Thoracic aorta (tissue), 2 donors: ENCODE data around the gene HSPB7. TPM values are rescaled to one million over a fixed set of nuclear protein-coding genes. Genes with fewer than 3 reads are reported as not detected.
A peak's percentile ranks its signal among the peaks of the same experiment; 100 is the strongest.
"Not testable (repeated sequence)": the region's sequence is repeated elsewhere in the genome, so short reads cannot be mapped to it uniquely, and the experiment has no call there.

ENCODE experiments used
- ATAC-seq: fragments of 150-250 bp; one replicate; pipeline ENCODE4 v1.8.0; 2017; ENCODE audit warnings: low read depth; ENCODE audit not compliant: insufficient number of reproducible peaks, low FRiP score
- DNase-seq: peaks from one replicate; pipeline ENCODE4 v3.0.0-alpha.2; 2020; ENCODE audit warnings: low spot score
- H3K27ac ChIP-seq, 2 donors: fragments of 200-600 bp; sonication (generic); 1 replicate in 1 of 2; 2 replicates in 1 of 2; pipeline ENCODE4 v1.5.1; 2016; ENCODE audit warnings: mild to moderate bottlenecking in 2 of 2, moderate library complexity in 2 of 2
- H3K27me3 ChIP-seq: fragments of 200-600 bp; sonication (generic); replicated peaks from 2 replicates; pipeline ENCODE4 v1.6.0; 2016; ENCODE audit warnings: mild to moderate bottlenecking; ENCODE audit not compliant: insufficient read depth
- H3K36me3 ChIP-seq: fragments of 200-600 bp; sonication (generic); one replicate; pipeline ENCODE4 v1.5.1; 2016
- H3K4me1 ChIP-seq, 2 donors: fragments of 200-600 bp; sonication (generic); 1 replicate in 1 of 2; 2 replicates in 1 of 2; pipeline versions ENCODE4 v1.5.1 to v1.6.0; 2016; ENCODE audit warnings: low read depth in 2 of 2, mild to moderate bottlenecking in 1 of 2; ENCODE audit not compliant: control insufficient read depth in 1 of 2
- H3K4me3 ChIP-seq: fragments of 200-600 bp; sonication (generic); 2 replicates; pipeline ENCODE4 v1.5.1; 2016; ENCODE audit warnings: mild to moderate bottlenecking
- H3K9me3 ChIP-seq: fragments of 200-600 bp; sonication (generic); 2 replicates; pipeline ENCODE4 v1.5.1; 2016
- total RNA-seq, 2 donors: library from RNA; depleted of rRNA; stranded (reverse); fragments of >200 nt; gene quantifications; one replicate each; pipeline versions ENCODE4 v1.1.0 to v1.2.3, GENCODE V29; 2016
- TF ChIP-seq, protein P1 (sequence below): fragments of 200-600 bp; sonication (generic); IDR thresholded peaks from one replicate; pipeline ENCODE4 v1.5.1; 2019; ENCODE audit warnings: antibody characterized with exemption

HSPB7 gene
- total RNA-seq, 2 donors from 2014 or later = 223 to 430 TPM

DNA sequence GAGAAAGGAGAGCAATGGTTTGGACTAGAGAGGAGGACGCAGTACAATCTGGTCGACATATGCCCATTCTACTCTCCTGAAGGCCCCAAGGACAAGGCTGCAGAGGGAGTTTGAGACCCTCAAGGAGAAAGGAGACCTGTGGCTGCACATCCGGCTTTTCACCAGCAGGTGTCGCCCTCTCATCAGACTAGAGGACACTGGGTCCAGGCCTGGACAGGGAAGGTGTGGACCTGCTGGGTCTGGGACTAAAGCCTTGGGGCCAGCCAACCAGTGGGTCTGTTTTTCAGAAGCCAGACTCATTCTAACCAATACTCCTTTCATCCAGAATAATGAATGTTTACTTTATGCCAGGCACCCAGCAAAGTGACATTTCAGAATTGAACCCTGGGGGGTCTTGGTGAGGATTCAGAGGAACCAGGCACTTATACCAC is 8.8 kb downstream of the HSPB7 start:
- Histone ChIP-seq H3K36me3 (no peaks in the 10 kb centered on the region), H3K27ac (no peak overlapping the region), H3K27me3 (no peaks in the 10 kb centered on the region), H3K4me3 (no peak overlapping the region), H3K4me1 (peaks cover 14 to 21% of the 10 kb centered on the region in 2 donors), H3K9me3 (no peaks in the 10 kb centered on the region)
- ATAC-seq (no peak), DNase-seq (peak; percentile 46)
- TF ChIP-seq, protein P1, sequence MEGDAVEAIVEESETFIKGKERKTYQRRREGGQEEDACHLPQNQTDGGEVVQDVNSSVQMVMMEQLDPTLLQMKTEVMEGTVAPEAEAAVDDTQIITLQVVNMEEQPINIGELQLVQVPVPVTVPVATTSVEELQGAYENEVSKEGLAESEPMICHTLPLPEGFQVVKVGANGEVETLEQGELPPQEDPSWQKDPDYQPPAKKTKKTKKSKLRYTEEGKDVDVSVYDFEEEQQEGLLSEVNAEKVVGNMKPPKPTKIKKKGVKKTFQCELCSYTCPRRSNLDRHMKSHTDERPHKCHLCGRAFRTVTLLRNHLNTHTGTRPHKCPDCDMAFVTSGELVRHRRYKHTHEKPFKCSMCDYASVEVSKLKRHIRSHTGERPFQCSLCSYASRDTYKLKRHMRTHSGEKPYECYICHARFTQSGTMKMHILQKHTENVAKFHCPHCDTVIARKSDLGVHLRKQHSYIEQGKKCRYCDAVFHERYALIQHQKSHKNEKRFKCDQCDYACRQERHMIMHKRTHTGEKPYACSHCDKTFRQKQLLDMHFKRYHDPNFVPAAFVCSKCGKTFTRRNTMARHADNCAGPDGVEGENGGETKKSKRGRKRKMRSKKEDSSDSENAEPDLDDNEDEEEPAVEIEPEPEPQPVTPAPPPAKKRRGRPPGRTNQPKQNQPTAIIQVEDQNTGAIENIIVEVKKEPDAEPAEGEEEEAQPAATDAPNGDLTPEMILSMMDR = peak; percentile 99

DNA sequence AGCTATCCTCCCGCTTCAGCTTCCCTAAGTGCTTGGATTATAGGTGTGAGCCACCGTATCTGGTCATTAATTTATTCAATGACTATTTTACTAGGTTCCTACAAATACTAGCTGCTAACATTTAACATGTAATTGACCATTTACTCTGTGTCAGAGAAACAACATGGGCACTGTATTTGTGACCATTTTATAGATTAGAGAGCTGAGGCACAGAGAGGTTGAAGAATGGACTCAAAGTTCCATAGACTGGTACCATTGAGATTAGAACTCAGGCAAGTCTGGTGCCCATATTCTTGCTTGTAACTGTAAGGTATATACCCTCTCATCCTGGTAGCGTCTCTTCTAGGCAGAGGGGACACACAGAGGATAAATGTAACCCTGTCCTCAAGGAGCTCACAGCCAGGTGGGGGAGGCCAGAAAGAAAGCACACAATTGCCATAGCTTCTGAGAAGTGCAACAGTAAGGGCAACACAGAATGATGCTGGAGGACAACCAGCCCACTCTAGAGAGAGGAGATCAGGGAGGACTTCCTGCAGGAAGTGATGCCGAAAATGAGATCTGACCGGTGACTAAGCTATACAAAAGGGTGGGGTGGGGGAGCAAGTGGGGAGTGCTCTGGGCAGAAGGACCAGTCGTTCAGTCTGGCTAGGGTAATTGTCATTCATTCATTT is 10.0 kb downstream of the HSPB7 start:
- DNase-seq (no peak), ATAC-seq (no peak)
- Histone ChIP-seq H3K36me3 (no peaks in the 10 kb centered on the region), H3K4me1 (peaks cover 6 to 8% of the 10 kb centered on the region in 2 donors), H3K9me3 (no peaks in the 10 kb centered on the region), H3K27me3 (no peaks in the 10 kb centered on the region), H3K27ac (no peak overlapping the region), H3K4me3 (no peak overlapping the region)
- TF ChIP-seq, protein P1 = no peak

- no peaks in the 10 kb centered on the region for H3K4me1 ChIP-seq
- H3K36me3 ChIP-seq = no peaks in the 10 kb centered on the region
- ATAC-seq (no peak), DNase-seq (no peak)
- no peak overlapping the region for H3K27ac ChIP-seq
- TF ChIP-seq, protein P1 = no peak
- no peaks in the 10 kb centered on the region for H3K9me3 ChIP-seq
- no peaks in the 10 kb centered on the region for H3K27me3 ChIP-seq
- no peak overlapping the region for H3K4me3 ChIP-seq
Measured at GRCh38 chr1:16006552-16007485, 11.0 kb downstream of the HSPB7 start.

DNA sequence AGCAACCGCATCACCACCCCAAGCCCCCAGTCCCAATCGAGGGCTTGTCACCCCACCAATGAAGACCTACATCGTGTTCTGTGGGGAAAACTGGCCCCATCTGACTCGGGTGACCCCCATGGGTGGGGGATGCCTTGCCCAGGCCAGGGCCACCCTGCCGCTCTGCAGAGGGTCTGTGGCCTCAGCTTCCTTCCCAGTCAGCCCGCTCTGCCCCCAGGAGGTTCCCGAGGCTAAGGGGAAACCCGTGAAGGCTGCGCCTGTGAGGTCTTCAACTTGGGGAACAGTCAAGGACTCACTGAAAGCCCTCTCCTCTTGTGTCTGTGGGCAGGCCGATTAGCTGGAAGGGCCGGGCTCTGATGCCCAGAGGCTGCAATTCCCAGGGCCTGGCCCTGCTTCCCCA is 11.8 kb downstream of the HSPB7 start:
- Histone ChIP-seq H3K27ac (no peak overlapping the region), H3K27me3 (no peaks in the 10 kb centered on the region), H3K4me1 (no peaks in the 10 kb centered on the region), H3K4me3 (no peak overlapping the region), H3K36me3 (no peaks in the 10 kb centered on the region), H3K9me3 (no peaks in the 10 kb centered on the region)
- TF ChIP-seq, protein P1 = no peak
- DNase-seq = no peak
- no peak for ATAC-seq

- Histone ChIP-seq H3K36me3 (no peaks in the 10 kb centered on the region), H3K4me3 (no peak overlapping the region), H3K27me3 (no peaks in the 10 kb centered on the region), H3K9me3 (no peaks in the 10 kb centered on the region), H3K4me1 (no peaks in the 10 kb centered on the region), H3K27ac (no peak overlapping the region)
- no peak for ATAC-seq
- no peak for DNase-seq
- TF ChIP-seq, protein P1 = no peak
Measured at GRCh38 chr1:16005597-16005996, 12.2 kb downstream of the HSPB7 start.

DNA sequence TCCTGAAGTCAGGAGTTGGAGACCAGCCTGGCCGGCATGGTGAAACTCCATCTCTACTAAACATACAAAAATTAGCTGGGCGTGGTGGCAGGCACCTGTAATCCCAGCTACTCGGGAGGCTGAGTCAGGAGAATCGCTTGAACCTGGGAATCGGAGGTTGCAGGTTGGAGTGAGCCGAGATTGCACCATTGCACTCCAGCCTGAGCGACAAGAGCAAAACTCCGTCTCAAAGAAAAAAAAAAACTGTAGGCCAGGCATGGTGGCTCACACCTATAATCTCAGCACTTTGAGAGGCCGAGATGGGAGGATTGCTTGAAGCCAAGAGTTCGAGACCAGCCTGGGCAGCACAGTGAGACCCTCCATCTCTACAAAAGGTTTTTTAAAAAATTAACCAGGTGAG is 16.6 kb downstream of the HSPB7 start:
- not testable (repeated sequence) for ATAC-seq, DNase-seq, H3K9me3 ChIP-seq, H3K27ac ChIP-seq, H3K4me1 ChIP-seq, H3K36me3 ChIP-seq, H3K27me3 ChIP-seq, H3K4me3 ChIP-seq
